HEK293 (cell line): ENCODE measurements around the gene CNFN.

Experiments used
- GLIS2 ChIP-seq: fragments of 450-650 bp; formaldehyde crosslinking; IDR thresholded peaks from 2 replicates; pipeline ENCODE4 v1.5.1; 2016; ENCODE audit warnings: missing biosample characterization, missing genetic modification characterization
- IKZF3 ChIP-seq: fragments of 450-650 bp; IDR thresholded peaks from 2 replicates; pipeline ENCODE4 v1.5.0; 2018; ENCODE audit warnings: missing biosample characterization, mild to moderate bottlenecking, missing genetic modification characterization, moderate library complexity
- KLF1 ChIP-seq: fragments of 450-650 bp; formaldehyde crosslinking; IDR thresholded peaks from 2 replicates; pipeline ENCODE4 v1.5.1; 2016; ENCODE audit warnings: missing biosample characterization, missing genetic modification characterization
- KLF7 ChIP-seq: fragments of 450-650 bp; formaldehyde crosslinking; IDR thresholded peaks from 2 replicates; pipeline ENCODE4 v1.5.1; 2016; ENCODE audit warnings: missing biosample characterization, missing genetic modification characterization, borderline replicate concordance
- REPIN1 ChIP-seq: fragments of 450-650 bp; formaldehyde crosslinking; IDR thresholded peaks from 2 replicates; pipeline ENCODE4 v1.5.1; 2017; ENCODE audit warnings: missing biosample characterization, missing genetic modification characterization, low read depth
- SETDB1 ChIP-seq: IDR thresholded peaks from one replicate; pipeline ENCODE4 v1.6.1; 2017; ENCODE audit warnings: mild to moderate bottlenecking, low read length, moderate library complexity, mixed read lengths; ENCODE audit not compliant: insufficient read length
- TSHZ1 ChIP-seq: fragments of 450-650 bp; formaldehyde crosslinking; IDR thresholded peaks from 2 replicates; pipeline ENCODE4 v1.5.1; 2016; ENCODE audit warnings: missing biosample characterization, missing genetic modification characterization, borderline replicate concordance
- ZBTB1 ChIP-seq: fragments of 450-650 bp; formaldehyde crosslinking; IDR thresholded peaks from 2 replicates; pipeline ENCODE4 v1.5.1; 2016; ENCODE audit warnings: missing biosample characterization, missing genetic modification characterization
- ZBTB11 ChIP-seq: fragments of 450-650 bp; formaldehyde crosslinking; conservative IDR thresholded peaks from 2 replicates; pipeline ENCODE4 v1.5.1; 2016; ENCODE audit warnings: low read depth, missing biosample characterization, missing genetic modification characterization
- ZBTB20 ChIP-seq: fragments of 450-650 bp; formaldehyde crosslinking; IDR thresholded peaks from 2 replicates; pipeline ENCODE4 v1.5.1; 2016; ENCODE audit warnings: missing biosample characterization, missing genetic modification characterization
- ZEB2 ChIP-seq: fragments of 450-650 bp; formaldehyde crosslinking; IDR thresholded peaks from 2 replicates; pipeline ENCODE4 v1.5.1; 2016; ENCODE audit warnings: missing biosample characterization, missing genetic modification characterization
- ZIC2 ChIP-seq: fragments of 450-650 bp; formaldehyde crosslinking; IDR thresholded peaks from 2 replicates; pipeline ENCODE4 v1.5.1; 2016; ENCODE audit warnings: missing biosample characterization, missing genetic modification characterization
- ZNF132 ChIP-seq: fragments of 450-650 bp; formaldehyde crosslinking; IDR thresholded peaks from 2 replicates; pipeline ENCODE4 v1.5.1; 2017; ENCODE audit warnings: missing biosample characterization, missing genetic modification characterization, borderline replicate concordance
- ZNF157 ChIP-seq: fragments of 450-650 bp; formaldehyde crosslinking; IDR thresholded peaks from 2 replicates; pipeline ENCODE4 v1.5.1; 2016; ENCODE audit warnings: missing biosample characterization, missing genetic modification characterization
- ZNF175 ChIP-seq: fragments of 450-650 bp; formaldehyde crosslinking; IDR thresholded peaks from 2 replicates; pipeline ENCODE4 v1.5.1; 2016; ENCODE audit warnings: missing biosample characterization, missing genetic modification characterization
- ZNF184 ChIP-seq: fragments of 450-650 bp; IDR thresholded peaks from 2 replicates; pipeline ENCODE4 v1.5.1; 2018; ENCODE audit warnings: missing biosample characterization, mild to moderate bottlenecking, missing genetic modification characterization
- ZNF211 ChIP-seq: fragments of 450-650 bp; formaldehyde crosslinking; IDR thresholded peaks from 2 replicates; pipeline ENCODE4 v1.5.1; 2016; ENCODE audit warnings: low read depth, missing biosample characterization, missing genetic modification characterization
- ZNF24 ChIP-seq: fragments of 450-650 bp; formaldehyde crosslinking; IDR thresholded peaks from 2 replicates; pipeline ENCODE4 v1.5.1; 2016; ENCODE audit warnings: missing biosample characterization, missing genetic modification characterization
- ZNF266 ChIP-seq: fragments of 450-650 bp; formaldehyde crosslinking; IDR thresholded peaks from 2 replicates; pipeline ENCODE4 v1.5.1; 2016; ENCODE audit warnings: missing biosample characterization, missing genetic modification characterization, low read depth
- ZNF510 ChIP-seq: fragments of 450-650 bp; formaldehyde crosslinking; IDR thresholded peaks from 2 replicates; pipeline ENCODE4 v1.5.1; 2018; ENCODE audit warnings: mild to moderate bottlenecking, missing genetic modification characterization, missing biosample characterization; ENCODE audit not compliant: insufficient replicate concordance
- ZNF610 ChIP-seq: fragments of 450-650 bp; formaldehyde crosslinking; IDR thresholded peaks from 2 replicates; pipeline ENCODE4 v1.5.1; 2016; ENCODE audit warnings: missing biosample characterization, missing genetic modification characterization, borderline replicate concordance
- ZNF623 ChIP-seq: fragments of 450-650 bp; formaldehyde crosslinking; IDR thresholded peaks from 2 replicates; pipeline ENCODE4 v1.5.1; 2016; ENCODE audit warnings: missing biosample characterization, missing genetic modification characterization
- ZNF626 ChIP-seq: fragments of 450-650 bp; sonication (Bioruptor Pico); formaldehyde crosslinking; IDR thresholded peaks from 2 replicates; pipeline ENCODE4 v1.5.1; 2018; ENCODE audit warnings: missing biosample characterization, missing genetic modification characterization, inconsistent platforms
- ZNF701 ChIP-seq: fragments of 450-650 bp; formaldehyde crosslinking; IDR thresholded peaks from 2 replicates; pipeline ENCODE4 v1.5.1; 2016; ENCODE audit warnings: missing biosample characterization, missing genetic modification characterization
- TF ChIP-seq, protein P1 (sequence below): fragments of 450-650 bp; formaldehyde crosslinking; IDR thresholded peaks from 2 replicates; pipeline ENCODE4 v1.5.1; 2017; ENCODE audit warnings: missing biosample characterization, missing genetic modification characterization
- TF ChIP-seq, protein P2 (sequence below): fragments of 450-650 bp; formaldehyde crosslinking; IDR thresholded peaks from 2 replicates; pipeline ENCODE4 v1.5.1; 2016; ENCODE audit warnings: missing biosample characterization, missing genetic modification characterization
- TF ChIP-seq, protein P3 (sequence below): fragments of 450-650 bp; formaldehyde crosslinking; IDR thresholded peaks from 2 replicates; pipeline ENCODE4 v1.5.1; 2016; ENCODE audit warnings: missing biosample characterization, missing genetic modification characterization, borderline replicate concordance

The CNFN gene

GRCh38 chr19:42386974-42387707 lies 3.0 kb downstream of the CNFN start (continued):
- peak; percentile 73; the same call in 1 of the 2 replicates for TF ChIP-seq IKZF3 (tag by site-specific recombination)
- no peak for TF ChIP-seq ZNF623 (tag by site-specific recombination)
- TF ChIP-seq, protein P1, sequence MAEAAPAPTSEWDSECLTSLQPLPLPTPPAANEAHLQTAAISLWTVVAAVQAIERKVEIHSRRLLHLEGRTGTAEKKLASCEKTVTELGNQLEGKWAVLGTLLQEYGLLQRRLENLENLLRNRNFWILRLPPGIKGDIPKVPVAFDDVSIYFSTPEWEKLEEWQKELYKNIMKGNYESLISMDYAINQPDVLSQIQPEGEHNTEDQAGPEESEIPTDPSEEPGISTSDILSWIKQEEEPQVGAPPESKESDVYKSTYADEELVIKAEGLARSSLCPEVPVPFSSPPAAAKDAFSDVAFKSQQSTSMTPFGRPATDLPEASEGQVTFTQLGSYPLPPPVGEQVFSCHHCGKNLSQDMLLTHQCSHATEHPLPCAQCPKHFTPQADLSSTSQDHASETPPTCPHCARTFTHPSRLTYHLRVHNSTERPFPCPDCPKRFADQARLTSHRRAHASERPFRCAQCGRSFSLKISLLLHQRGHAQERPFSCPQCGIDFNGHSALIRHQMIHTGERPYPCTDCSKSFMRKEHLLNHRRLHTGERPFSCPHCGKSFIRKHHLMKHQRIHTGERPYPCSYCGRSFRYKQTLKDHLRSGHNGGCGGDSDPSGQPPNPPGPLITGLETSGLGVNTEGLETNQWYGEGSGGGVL (tag by site-specific recombination) = peak; percentile 60; the same call in 1 of the 2 replicates
- no peak for TF ChIP-seq TSHZ1 (tag by site-specific recombination)
- TF ChIP-seq, protein P2, sequence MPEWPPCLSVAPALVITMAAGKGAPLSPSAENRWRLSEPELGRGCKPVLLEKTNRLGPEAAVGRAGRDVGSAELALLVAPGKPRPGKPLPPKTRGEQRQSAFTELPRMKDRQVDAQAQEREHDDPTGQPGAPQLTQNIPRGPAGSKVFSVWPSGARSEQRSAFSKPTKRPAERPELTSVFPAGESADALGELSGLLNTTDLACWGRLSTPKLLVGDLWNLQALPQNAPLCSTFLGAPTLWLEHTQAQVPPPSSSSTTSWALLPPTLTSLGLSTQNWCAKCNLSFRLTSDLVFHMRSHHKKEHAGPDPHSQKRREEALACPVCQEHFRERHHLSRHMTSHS (tag by site-specific recombination) = no peak
- TF ChIP-seq ZIC2 (tag by site-specific recombination) = peak; percentile 80
- peak; percentile 56; the same call in 1 of the 2 replicates for TF ChIP-seq ZBTB20 (tag by site-specific recombination)
- TF ChIP-seq ZNF175 (tag by site-specific recombination) = no peak
- peak; percentile 81 for TF ChIP-seq ZEB2
- no peak for TF ChIP-seq ZNF266 (tag by site-specific recombination)
- 0 out of 2 replicates have a peak, but pooled peaks have one; percentile 16 for TF ChIP-seq KLF7
- no peak for TF ChIP-seq ZNF184
- no peak; the same call in 1 of the 2 replicates for TF ChIP-seq ZBTB11 (tag by site-specific recombination)
- no peak for TF ChIP-seq ZNF701 (tag by site-specific recombination)
- no peak for TF ChIP-seq ZNF510 (tag by site-specific recombination)
- TF ChIP-seq ZNF626 (tag by site-specific recombination) = no peak
- TF ChIP-seq ZNF132 = no peak
- TF ChIP-seq GLIS2 (tag by site-specific recombination) = peak; percentile 86
- TF ChIP-seq ZNF157 (tag by site-specific recombination) = no peak
- TF ChIP-seq KLF1 (tag by site-specific recombination) = peak; percentile 96
- TF ChIP-seq ZBTB1 (tag by site-specific recombination) = no peak
- TF ChIP-seq, protein P3, sequence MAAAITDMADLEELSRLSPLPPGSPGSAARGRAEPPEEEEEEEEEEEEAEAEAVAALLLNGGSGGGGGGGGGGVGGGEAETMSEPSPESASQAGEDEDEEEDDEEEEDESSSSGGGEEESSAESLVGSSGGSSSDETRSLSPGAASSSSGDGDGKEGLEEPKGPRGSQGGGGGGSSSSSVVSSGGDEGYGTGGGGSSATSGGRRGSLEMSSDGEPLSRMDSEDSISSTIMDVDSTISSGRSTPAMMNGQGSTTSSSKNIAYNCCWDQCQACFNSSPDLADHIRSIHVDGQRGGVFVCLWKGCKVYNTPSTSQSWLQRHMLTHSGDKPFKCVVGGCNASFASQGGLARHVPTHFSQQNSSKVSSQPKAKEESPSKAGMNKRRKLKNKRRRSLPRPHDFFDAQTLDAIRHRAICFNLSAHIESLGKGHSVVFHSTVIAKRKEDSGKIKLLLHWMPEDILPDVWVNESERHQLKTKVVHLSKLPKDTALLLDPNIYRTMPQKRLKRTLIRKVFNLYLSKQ (tag by site-specific recombination) = no peak
- TF ChIP-seq REPIN1 (tag by site-specific recombination) = no peak
- no peak for TF ChIP-seq ZNF211
- no peak for TF ChIP-seq SETDB1
- TF ChIP-seq ZNF24 (tag by site-specific recombination) = peak; percentile 71; the same call in 1 of the 2 replicates
- TF ChIP-seq ZNF610 (tag by site-specific recombination) = peak; percentile 73; the same call in 1 of the 2 replicates
